ENCODE measurements around the gene NLRP8.

The NLRP8 gene

DNA sequence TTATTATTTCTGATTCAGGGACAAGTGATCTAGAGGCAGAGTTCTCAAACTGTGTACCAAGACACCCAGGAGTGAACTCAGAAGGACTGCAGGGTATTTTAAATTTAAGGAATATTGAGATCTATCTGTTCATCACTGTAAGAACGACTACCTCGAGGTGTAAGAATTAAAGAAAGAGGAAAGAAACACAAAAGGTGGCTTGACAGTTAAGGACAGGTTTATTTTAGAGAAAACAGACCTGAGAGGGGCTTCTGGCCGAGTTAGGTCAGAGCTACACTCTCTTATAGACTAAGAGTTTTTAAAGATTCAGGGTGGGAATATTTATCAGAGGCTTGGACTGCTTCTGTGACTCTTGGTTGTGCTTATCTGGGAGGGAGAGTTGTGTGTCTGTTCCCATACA, 26.4 kb downstream of the NLRP8 start:
- Histone ChIP-seq H3K27ac (replicated peaks) (no peak overlapping the region), H3K27me3 (ENCODE audit: insufficient read depth, poor library complexity, severe bottlenecking) (no peaks in the 10 kb centered on the region), H3K4me3 (replicated peaks; ENCODE audit: insufficient read depth, low read length) (no peak overlapping the region)
- TF ChIP-seq, protein P1, sequence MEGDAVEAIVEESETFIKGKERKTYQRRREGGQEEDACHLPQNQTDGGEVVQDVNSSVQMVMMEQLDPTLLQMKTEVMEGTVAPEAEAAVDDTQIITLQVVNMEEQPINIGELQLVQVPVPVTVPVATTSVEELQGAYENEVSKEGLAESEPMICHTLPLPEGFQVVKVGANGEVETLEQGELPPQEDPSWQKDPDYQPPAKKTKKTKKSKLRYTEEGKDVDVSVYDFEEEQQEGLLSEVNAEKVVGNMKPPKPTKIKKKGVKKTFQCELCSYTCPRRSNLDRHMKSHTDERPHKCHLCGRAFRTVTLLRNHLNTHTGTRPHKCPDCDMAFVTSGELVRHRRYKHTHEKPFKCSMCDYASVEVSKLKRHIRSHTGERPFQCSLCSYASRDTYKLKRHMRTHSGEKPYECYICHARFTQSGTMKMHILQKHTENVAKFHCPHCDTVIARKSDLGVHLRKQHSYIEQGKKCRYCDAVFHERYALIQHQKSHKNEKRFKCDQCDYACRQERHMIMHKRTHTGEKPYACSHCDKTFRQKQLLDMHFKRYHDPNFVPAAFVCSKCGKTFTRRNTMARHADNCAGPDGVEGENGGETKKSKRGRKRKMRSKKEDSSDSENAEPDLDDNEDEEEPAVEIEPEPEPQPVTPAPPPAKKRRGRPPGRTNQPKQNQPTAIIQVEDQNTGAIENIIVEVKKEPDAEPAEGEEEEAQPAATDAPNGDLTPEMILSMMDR (IDR thresholded peaks at IDR 0.05; ENCODE audit: insufficient read depth, low read length): no peak
- TF ChIP-seq SPI1 (IDR thresholded peaks at IDR 0.05; ENCODE audit: borderline replicate concordance, low read depth) (no peak), GABPA (IDR thresholded peaks at IDR 0.05; ENCODE audit: low read depth) (no peak), POLR2AphosphoS5 (IDR thresholded peaks at IDR 0.05; ENCODE audit: low read depth) (no peak)
- TF ChIP-seq, protein P2, sequence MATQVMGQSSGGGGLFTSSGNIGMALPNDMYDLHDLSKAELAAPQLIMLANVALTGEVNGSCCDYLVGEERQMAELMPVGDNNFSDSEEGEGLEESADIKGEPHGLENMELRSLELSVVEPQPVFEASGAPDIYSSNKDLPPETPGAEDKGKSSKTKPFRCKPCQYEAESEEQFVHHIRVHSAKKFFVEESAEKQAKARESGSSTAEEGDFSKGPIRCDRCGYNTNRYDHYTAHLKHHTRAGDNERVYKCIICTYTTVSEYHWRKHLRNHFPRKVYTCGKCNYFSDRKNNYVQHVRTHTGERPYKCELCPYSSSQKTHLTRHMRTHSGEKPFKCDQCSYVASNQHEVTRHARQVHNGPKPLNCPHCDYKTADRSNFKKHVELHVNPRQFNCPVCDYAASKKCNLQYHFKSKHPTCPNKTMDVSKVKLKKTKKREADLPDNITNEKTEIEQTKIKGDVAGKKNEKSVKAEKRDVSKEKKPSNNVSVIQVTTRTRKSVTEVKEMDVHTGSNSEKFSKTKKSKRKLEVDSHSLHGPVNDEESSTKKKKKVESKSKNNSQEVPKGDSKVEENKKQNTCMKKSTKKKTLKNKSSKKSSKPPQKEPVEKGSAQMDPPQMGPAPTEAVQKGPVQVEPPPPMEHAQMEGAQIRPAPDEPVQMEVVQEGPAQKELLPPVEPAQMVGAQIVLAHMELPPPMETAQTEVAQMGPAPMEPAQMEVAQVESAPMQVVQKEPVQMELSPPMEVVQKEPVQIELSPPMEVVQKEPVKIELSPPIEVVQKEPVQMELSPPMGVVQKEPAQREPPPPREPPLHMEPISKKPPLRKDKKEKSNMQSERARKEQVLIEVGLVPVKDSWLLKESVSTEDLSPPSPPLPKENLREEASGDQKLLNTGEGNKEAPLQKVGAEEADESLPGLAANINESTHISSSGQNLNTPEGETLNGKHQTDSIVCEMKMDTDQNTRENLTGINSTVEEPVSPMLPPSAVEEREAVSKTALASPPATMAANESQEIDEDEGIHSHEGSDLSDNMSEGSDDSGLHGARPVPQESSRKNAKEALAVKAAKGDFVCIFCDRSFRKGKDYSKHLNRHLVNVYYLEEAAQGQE (IDR thresholded peaks at IDR 0.05; ENCODE audit: insufficient replicate concordance, low read depth): no peak
- no peak for DNase-seq (ENCODE audit: low read depth in 1 of 2, low spot score in 1 of 2)

DNA sequence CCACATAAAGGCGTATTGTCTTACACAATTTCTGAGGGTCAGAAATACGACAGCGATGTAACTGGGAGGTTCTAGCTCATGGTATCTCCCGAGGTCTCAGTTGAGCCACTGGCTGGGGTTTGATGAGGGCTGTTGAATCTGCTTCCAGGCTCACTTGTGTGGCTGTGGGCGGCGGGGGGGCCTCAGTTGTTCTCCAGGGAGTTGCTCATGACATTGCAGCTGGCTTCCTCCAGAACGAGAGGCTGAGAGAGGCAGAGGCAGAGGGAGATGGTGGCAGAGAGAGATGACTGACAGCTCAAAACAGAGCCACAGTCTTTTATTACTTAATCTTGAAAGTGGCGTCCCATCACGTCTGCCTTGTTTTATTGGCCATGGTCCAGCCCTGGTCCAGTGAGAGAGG, 32.8 kb downstream of the NLRP8 start:
- TF ChIP-seq, protein P2 (IDR thresholded peaks at IDR 0.05; ENCODE audit: insufficient replicate concordance, low read depth): no peak
- TF ChIP-seq POLR2AphosphoS5 (IDR thresholded peaks at IDR 0.05; ENCODE audit: low read depth): no peak
- TF ChIP-seq SPI1 (IDR thresholded peaks at IDR 0.05; ENCODE audit: borderline replicate concordance, low read depth): no peak
- TF ChIP-seq GABPA (IDR thresholded peaks at IDR 0.05; ENCODE audit: low read depth): no peak
- TF ChIP-seq, protein P1 (IDR thresholded peaks at IDR 0.05; ENCODE audit: insufficient read depth, low read length): no peak
- H3K27ac ChIP-seq (replicated peaks): no peak overlapping the region
- no peak overlapping the region for H3K4me3 ChIP-seq (replicated peaks; ENCODE audit: insufficient read depth, low read length)
- H3K27me3 ChIP-seq (ENCODE audit: insufficient read depth, poor library complexity, severe bottlenecking): no peaks in the 10 kb centered on the region
- DNase-seq (ENCODE audit: low read depth in 1 of 2, low spot score in 1 of 2): no peak

DNA sequence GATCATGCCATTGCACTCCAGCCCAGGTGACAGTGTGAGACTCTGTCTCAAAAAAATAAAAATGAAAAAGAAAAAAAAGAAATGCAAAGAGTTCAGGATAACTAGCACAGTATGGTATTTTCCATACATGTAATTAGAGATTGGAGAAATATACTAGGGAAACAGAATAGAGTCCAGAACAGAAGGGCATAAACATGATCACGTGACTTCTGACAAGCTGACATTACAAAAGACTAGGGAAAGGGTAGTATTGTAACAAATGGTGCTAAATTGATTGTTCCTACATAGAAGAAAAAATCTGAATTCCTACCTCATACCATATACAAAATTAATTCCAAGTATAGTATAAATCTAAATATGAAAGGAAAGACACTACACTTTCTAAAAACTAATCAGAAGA, 37.6 kb downstream of the NLRP8 start:
- H3K27ac ChIP-seq (replicated peaks): no peak overlapping the region
- H3K4me3 ChIP-seq (replicated peaks; ENCODE audit: insufficient read depth, low read length): no peak overlapping the region
- TF ChIP-seq SPI1 (IDR thresholded peaks at IDR 0.05; ENCODE audit: borderline replicate concordance, low read depth) (no peak), POLR2AphosphoS5 (IDR thresholded peaks at IDR 0.05; ENCODE audit: low read depth) (no peak)
- TF ChIP-seq, protein P2 (IDR thresholded peaks at IDR 0.05; ENCODE audit: insufficient replicate concordance, low read depth): no peak
- TF ChIP-seq, protein P1 (IDR thresholded peaks at IDR 0.05; ENCODE audit: insufficient read depth, low read length): no peak
- no peak for DNase-seq (ENCODE audit: low read depth in 1 of 2, low spot score in 1 of 2)
- no peaks in the 10 kb centered on the region for H3K27me3 ChIP-seq (ENCODE audit: insufficient read depth, poor library complexity, severe bottlenecking)
